Endothelial cell of umbilical vein (primary cell): ENCODE data around the gene SPEN. TPM values are rescaled to one million over a fixed set of nuclear protein-coding genes. Genes with fewer than 3 reads are reported as not detected.

Experiments used
- BruUV-seq: library from RNA; stranded (reverse); fragments of 400-500 nt; replicated peaks from 2 replicates; lab custom pipeline; 2021; lab: Mats Ljungman, UMichigan
- CTCF ChIA-PET: fragments of 300-600, 350-600 bp; sonication (Branson Sonifier 250); formaldehyde crosslinking; loops from one replicate; lab custom pipeline; 2021; ENCODE audit warnings: antibody characterized with exemption, inconsistent platforms; lab: Charles Lee
- POLR2A ChIA-PET: fragments of 300-600, 350-600 bp; sonication (Branson Sonifier 250); formaldehyde crosslinking; loops from one replicate; lab custom pipeline; 2021; ENCODE audit warnings: antibody characterized with exemption, inconsistent platforms; lab: Charles Lee
- DNase-seq: peaks from one replicate; pipeline ENCODE4 v3.0.0-alpha.2; 2011; ENCODE audit warnings: low read depth, low spot score
- FAIRE-seq: peaks from 2 replicates; lab custom pipeline; 2011; peaks lifted over from hg19 to GRCh38; lab: Jason Lieb, UNC
- H2AFZ ChIP-seq: 2 replicates; pipeline ENCODE4 v1.6.0; 2012; ENCODE audit warnings: low read depth, low read length, control low read depth, inconsistent platforms
- H3K27ac ChIP-seq: 2 replicates; pipeline ENCODE4 v1.5.1; 2011; ENCODE audit warnings: low read depth, mild to moderate bottlenecking, control low read depth, low read length, moderate library complexity; ENCODE audit not compliant: insufficient read depth
- H3K27me3 ChIP-seq, 2 experiments: 2 replicates each; pipeline versions ENCODE4 v1.6.0 to v1.6.1; 2011; ENCODE audit warnings: low read length in 2 of 2, mixed read lengths in 1 of 2; ENCODE audit not compliant: control insufficient read depth in 2 of 2, insufficient read depth in 2 of 2
- H3K36me3 ChIP-seq, 2 experiments: 2 replicates in 1 of 2; 3 replicates in 1 of 2; pipeline ENCODE4 v1.5.1; 2011; ENCODE audit warnings: low read length in 2 of 2, mild to moderate bottlenecking in 1 of 2, moderate library complexity in 1 of 2; ENCODE audit not compliant: control insufficient read depth in 2 of 2, insufficient read depth in 2 of 2; ENCODE audit errors: extremely low read depth in 1 of 2
- H3K4me1 ChIP-seq: 3 replicates; pipeline ENCODE4 v1.5.1; 2011; ENCODE audit warnings: mild to moderate bottlenecking, low read length; ENCODE audit not compliant: control insufficient read depth, insufficient read depth; ENCODE audit errors: extremely low read depth
- H3K4me2 ChIP-seq: 2 replicates; pipeline ENCODE4 v1.6.1; 2011; ENCODE audit warnings: low read length, control low read depth, mixed read lengths; ENCODE audit not compliant: insufficient read depth
- H3K4me3 ChIP-seq, 3 experiments: fragments of 200-600 bp in 1 of 3; sonication (generic), shearing (Covaris generic) in 1 of 3; replicated peaks in 1 of 3; 2 replicates each; pipeline ENCODE4 v1.5.1; 2011 to 2016; ENCODE audit warnings: control low read depth in 3 of 3, low read length in 3 of 3, mild to moderate bottlenecking in 2 of 3, inconsistent platforms in 1 of 3, low read depth in 1 of 3, moderate library complexity in 1 of 3; ENCODE audit not compliant: insufficient read depth in 1 of 3
- H3K79me2 ChIP-seq: 2 replicates; pipeline ENCODE4 v1.6.0; 2012; ENCODE audit warnings: low read length, inconsistent platforms; ENCODE audit not compliant: control insufficient read depth, insufficient read depth
- H3K9ac ChIP-seq: replicated peaks from 2 replicates; pipeline ENCODE3; 2011; ENCODE audit warnings: low read length, control low read depth; ENCODE audit not compliant: insufficient read depth; ENCODE audit errors: extremely low read depth
- H3K9me1 ChIP-seq: replicated peaks from 3 replicates; pipeline ENCODE4 v1.6.0; 2011; ENCODE audit warnings: mild to moderate bottlenecking, low read length; ENCODE audit not compliant: control insufficient read depth, insufficient read depth; ENCODE audit errors: extremely low read depth
- H3K9me3 ChIP-seq: replicated peaks from 2 replicates; pipeline ENCODE4 v1.5.1; 2012; ENCODE audit warnings: low read length, inconsistent platforms; ENCODE audit not compliant: control insufficient read depth, insufficient read depth
- H4K20me1 ChIP-seq: replicated peaks from 2 replicates; pipeline ENCODE3; 2011; ENCODE audit warnings: mild to moderate bottlenecking, low read length; ENCODE audit not compliant: control insufficient read depth, insufficient read depth; ENCODE audit errors: extremely low read depth
- EZH2 ChIP-seq: IDR thresholded peaks from 2 replicates; pipeline ENCODE4 v1.6.1; 2012; ENCODE audit warnings: borderline replicate concordance, low read depth, mild to moderate bottlenecking, moderate library complexity, low read length, inconsistent platforms; ENCODE audit not compliant: severe bottlenecking
- FOS ChIP-seq: IDR thresholded peaks from 2 replicates; pipeline ENCODE4 v1.6.1; 2011; ENCODE audit warnings: mild to moderate bottlenecking, low read length, moderate library complexity, borderline replicate concordance; ENCODE audit not compliant: insufficient read depth
- GATA2 ChIP-seq: IDR thresholded peaks from 2 replicates; pipeline ENCODE4 v1.7.0; 2011; ENCODE audit warnings: low read depth, mild to moderate bottlenecking, moderate library complexity, mixed read lengths, low read length; ENCODE audit not compliant: insufficient read length, insufficient read depth
- JUN ChIP-seq: IDR thresholded peaks from 2 replicates; pipeline ENCODE4 v1.6.1; 2011; ENCODE audit warnings: borderline replicate concordance, low read depth; ENCODE audit not compliant: insufficient read length, insufficient read depth
- MYC ChIP-seq: IDR thresholded peaks from one replicate; pipeline ENCODE4 v1.6.1; 2011; ENCODE audit warnings: mild to moderate bottlenecking, low read depth, low read length
- POLR2A ChIP-seq: IDR thresholded peaks from 2 replicates; pipeline ENCODE4 v1.6.1; 2012; ENCODE audit warnings: low read depth, mild to moderate bottlenecking, control low read depth, low read length
- POLR2AphosphoS5 ChIP-seq: IDR thresholded peaks from 2 replicates; pipeline ENCODE4 v1.6.1; 2012; ENCODE audit warnings: low read depth, mild to moderate bottlenecking, control low read depth, low read length, moderate library complexity; ENCODE audit not compliant: insufficient read depth
- dilution Hi-C: fragments of 300-500 bp; cut with MboI; formaldehyde crosslinking; loops from one replicate; pipeline ENCODE4 v1.15.0; 2019; ENCODE audit warnings: low sequenced_read_pairs; ENCODE audit not compliant: extremely low pct_ligation_motif_present
- intact Hi-C: fragments of 100-400 bp; cut with micrococcal nuclease; formaldehyde crosslinking; loops from one replicate; pipeline ENCODE4 v1.10.0; 2022
- polyA plus RNA-seq, 4 experiments: library from polyadenylated mRNA; depleted of rRNA in 3 of 4; stranded (reverse) in 3 of 4; unstranded in 1 of 4; fragments of >200 nt; gene quantifications; 2 replicates each; pipeline versions ENCODE4 v1.2.1 to v1.2.3, GENCODE V29; 2011 to 2012; ENCODE audit warnings: missing spikeins in 1 of 4
- total RNA-seq: library from RNA; stranded (reverse); gene quantifications from 2 replicates; pipeline ENCODE4 v1.2.3, GENCODE V29; 2021
- TF ChIP-seq, protein P1 (sequence below), 2 donors: IDR thresholded peaks; 1 replicate in 1 of 2; 2 replicates in 1 of 2; pipeline ENCODE4 v1.5.1; 2011; ENCODE audit warnings: low read length in 2 of 2, mild to moderate bottlenecking in 2 of 2, moderate library complexity in 2 of 2, control low read depth in 1 of 2, inconsistent platforms in 1 of 2, low read depth in 1 of 2; ENCODE audit not compliant: insufficient read depth in 1 of 2; ENCODE audit errors: extremely low read depth in 1 of 2
- TF ChIP-seq, protein P2 (sequence below): IDR thresholded peaks from 2 replicates; pipeline ENCODE4 v1.6.1; 2011; ENCODE audit not compliant: insufficient read depth, insufficient read length

SPEN gene
- total and polyA plus RNA-seq, 2 donors (not counting 3 experiments of a cell fraction or from before 2014, with no cell fraction given): 9.3 to 44.4 TPM

DNA sequence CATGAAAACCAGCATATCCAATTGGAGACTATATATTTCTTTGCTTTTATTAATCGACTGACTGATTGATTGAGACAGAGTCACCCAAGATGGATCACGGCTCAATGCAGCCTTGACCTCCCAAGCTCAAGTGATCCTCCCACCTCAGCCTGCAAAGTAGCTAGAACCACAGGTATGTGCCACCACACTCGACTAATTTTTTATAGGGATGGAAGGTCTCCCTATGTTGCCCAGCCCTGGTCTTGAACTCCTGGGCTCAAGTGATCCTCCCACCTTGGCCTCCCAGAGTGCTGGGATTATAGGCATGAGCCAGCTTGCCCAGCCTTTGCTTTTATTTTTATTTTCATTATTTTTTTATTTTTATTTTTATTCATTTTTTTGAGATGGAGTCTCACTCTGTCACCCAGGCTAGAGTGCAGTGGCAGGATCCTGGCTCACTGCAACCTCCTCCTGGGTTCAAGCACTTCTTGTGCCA, 5.4 kb downstream of the SPEN start:
- CTCF ChIA-PET: no interaction called here
- DNase-seq: no peak

More for the DNA sequence above, 5.4 kb downstream of the SPEN start:
- Histone ChIP-seq H3K79me2 (peaks cover 96% of the 10 kb centered on the region), H2AFZ (no peak overlapping the region), H3K9me3 (no peaks in the 10 kb centered on the region), H3K36me3 (no peaks in the 10 kb centered on the region), H3K4me3 (no peak overlapping the region), H3K4me1 (peaks cover 25% of the 10 kb centered on the region), H3K4me2 (no peak overlapping the region), H3K27me3 (no peaks in the 10 kb centered on the region), H3K9me1 (no peaks in the 10 kb centered on the region), H3K9ac (no peak overlapping the region), H4K20me1 (no peaks in the 10 kb centered on the region), H3K27ac (no peak overlapping the region)
- BruUV-seq: no TSS peak
- POLR2A ChIA-PET: no interaction called here
- TF ChIP-seq GATA2: no peak
- TF ChIP-seq FOS: no peak
- TF ChIP-seq JUN: no peak
- no peak for TF ChIP-seq POLR2A
- TF ChIP-seq, protein P1, sequence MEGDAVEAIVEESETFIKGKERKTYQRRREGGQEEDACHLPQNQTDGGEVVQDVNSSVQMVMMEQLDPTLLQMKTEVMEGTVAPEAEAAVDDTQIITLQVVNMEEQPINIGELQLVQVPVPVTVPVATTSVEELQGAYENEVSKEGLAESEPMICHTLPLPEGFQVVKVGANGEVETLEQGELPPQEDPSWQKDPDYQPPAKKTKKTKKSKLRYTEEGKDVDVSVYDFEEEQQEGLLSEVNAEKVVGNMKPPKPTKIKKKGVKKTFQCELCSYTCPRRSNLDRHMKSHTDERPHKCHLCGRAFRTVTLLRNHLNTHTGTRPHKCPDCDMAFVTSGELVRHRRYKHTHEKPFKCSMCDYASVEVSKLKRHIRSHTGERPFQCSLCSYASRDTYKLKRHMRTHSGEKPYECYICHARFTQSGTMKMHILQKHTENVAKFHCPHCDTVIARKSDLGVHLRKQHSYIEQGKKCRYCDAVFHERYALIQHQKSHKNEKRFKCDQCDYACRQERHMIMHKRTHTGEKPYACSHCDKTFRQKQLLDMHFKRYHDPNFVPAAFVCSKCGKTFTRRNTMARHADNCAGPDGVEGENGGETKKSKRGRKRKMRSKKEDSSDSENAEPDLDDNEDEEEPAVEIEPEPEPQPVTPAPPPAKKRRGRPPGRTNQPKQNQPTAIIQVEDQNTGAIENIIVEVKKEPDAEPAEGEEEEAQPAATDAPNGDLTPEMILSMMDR (IDR thresholded peaks at IDR 0.05; ENCODE audit: extremely low read depth in 1 of 2, insufficient read depth in 1 of 2, low read depth in 1 of 2, low read length in 2 of 2): no peak
- TF ChIP-seq POLR2AphosphoS5: no peak
- no peak for TF ChIP-seq MYC
- TF ChIP-seq EZH2: no peak
- TF ChIP-seq, protein P2, sequence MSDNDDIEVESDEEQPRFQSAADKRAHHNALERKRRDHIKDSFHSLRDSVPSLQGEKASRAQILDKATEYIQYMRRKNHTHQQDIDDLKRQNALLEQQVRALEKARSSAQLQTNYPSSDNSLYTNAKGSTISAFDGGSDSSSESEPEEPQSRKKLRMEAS: no peak
- no peak for FAIRE-seq
- dilution Hi-C loops: no loop called here
- intact Hi-C loops: no loop called here
